ENCODE data around the gene IRF2BP1. TPM values are rescaled to one million over a fixed set of nuclear protein-coding genes. Genes with fewer than 3 reads are reported as not detected.
"Not testable (repeated sequence)": the region's sequence is repeated elsewhere in the genome, so short reads cannot be mapped to it uniquely, and the experiment has no call there.

IRF2BP1 gene
- total RNA-seq, 4 donors from 2014 or later, result 22.4 to 58.7 (median 44.2) TPM

GRCh38 chr19:45874620-45874966 lies 11.3 kb downstream of the IRF2BP1 start:
- DNase-seq (ENCODE audit: extremely low spot score), result no peak
- H3K27me3 ChIP-seq, result peaks cover 0 to 10% (median 0%) of the 10 kb centered on the region in 4 donors
- intact Hi-C loops (cut with DNase I), result no loop called here

GRCh38 chr19:45873219-45873772 lies 12.6 kb downstream of the IRF2BP1 start:
- intact Hi-C loops (cut with DNase I), result no loop called here
- DNase-seq (ENCODE audit: extremely low spot score), result no peak
- Histone ChIP-seq H3K4me1 (peaks cover 9 to 15% (median 11%) of the 10 kb centered on the region in 4 donors), H3K4me3 (no peak overlapping the region), H3K9me3 (no peaks in the 10 kb centered on the region), H3K36me3 (no peaks in the 10 kb centered on the region), H3K27me3 (peaks cover 0 to 4% (median 0%) of the 10 kb centered on the region in 4 donors), H3K27ac (replicated peaks in 1 of 4) (no peak overlapping the region)
- TF ChIP-seq POLR2AphosphoS5 (IDR thresholded peaks at IDR 0.05), result no peak
- no peak for TF ChIP-seq EP300 (IDR thresholded peaks at IDR 0.05)
- WGBS, result 87% methylated on average over 4 of the region's 7 CpGs

More at GRCh38 chr19:45874620-45874966, 11.3 kb downstream of the IRF2BP1 start:
- Histone ChIP-seq H3K36me3 (no peaks in the 10 kb centered on the region), H3K9me3 (no peaks in the 10 kb centered on the region), H3K4me3 (no peak overlapping the region), H3K4me1 (peaks cover 9 to 15% (median 11%) of the 10 kb centered on the region in 4 donors), H3K27ac (replicated peaks in 1 of 4) (no peak overlapping the region)
- TF ChIP-seq POLR2AphosphoS5 (IDR thresholded peaks at IDR 0.05), result no peak
- TF ChIP-seq POLR2A (IDR thresholded peaks at IDR 0.05; ENCODE audit: low read depth), result no peak
- TF ChIP-seq EP300 (IDR thresholded peaks at IDR 0.05), result no peak
- 87% methylated on average over 7 of the region's 7 CpGs for WGBS

- H3K4me1 ChIP-seq, result peaks cover 9 to 12% (median 11%) of the 10 kb centered on the region in 4 donors
- H3K27me3 ChIP-seq, result peaks cover 0 to under 1% (median 0%) of the 10 kb centered on the region in 4 donors
- no peak for TF ChIP-seq POLR2A (IDR thresholded peaks at IDR 0.05; ENCODE audit: low read depth)
- no peak for TF ChIP-seq EP300 (IDR thresholded peaks at IDR 0.05)
- no peak for TF ChIP-seq CTCF (IDR thresholded peaks at IDR 0.05)
- no peak for TF ChIP-seq POLR2AphosphoS5 (IDR thresholded peaks at IDR 0.05)
- H3K36me3 ChIP-seq, result no peaks in the 10 kb centered on the region
- no peaks in the 10 kb centered on the region for H3K9me3 ChIP-seq
- DNase-seq (ENCODE audit: extremely low spot score), result no peak
- 95% methylated on average over 21 of the region's 34 CpGs for WGBS
- no peak overlapping the region for H3K4me3 ChIP-seq
- intact Hi-C loops (cut with DNase I), result no loop called here
- no peak overlapping the region for H3K27ac ChIP-seq (replicated peaks in 1 of 4)
These were observed 13.6 kb downstream of the IRF2BP1 start for GRCh38 chr19:45872095-45872919.

- no peak overlapping the region for H3K4me3 ChIP-seq
- intact Hi-C loops (cut with DNase I), result no loop called here
- WGBS, result 82% methylated on average over 5 of the region's 5 CpGs
- H3K4me1 ChIP-seq, result no peaks in the 10 kb centered on the region
- no peak for DNase-seq (ENCODE audit: extremely low spot score)
- no peaks in the 10 kb centered on the region for H3K36me3 ChIP-seq
- peaks cover 0 to 7% (median 0%) of the 10 kb centered on the region in 4 donors for H3K27me3 ChIP-seq
- no peaks in the 10 kb centered on the region for H3K9me3 ChIP-seq
- no peak overlapping the region for H3K27ac ChIP-seq (replicated peaks in 1 of 4)
- TF ChIP-seq EP300 (IDR thresholded peaks at IDR 0.05) (no peak), CTCF (IDR thresholded peaks at IDR 0.05) (no peak), POLR2A (IDR thresholded peaks at IDR 0.05; ENCODE audit: low read depth) (no peak), POLR2AphosphoS5 (IDR thresholded peaks at IDR 0.05) (no peak)
These were observed 15.1 kb downstream of the IRF2BP1 start for GRCh38 chr19:45870798-45871197.

GRCh38 chr19:45867241-45867640 lies 18.7 kb downstream of the IRF2BP1 start:
- intact Hi-C loops (cut with DNase I), result loop anchor here (10.0 kb wide), 1 partner anchor 148 kb away; no protein-coding TSS in a partner anchor
- H3K27ac ChIP-seq (replicated peaks in 1 of 4); H3K4me3 ChIP-seq; H3K36me3 ChIP-seq; H3K9me3 ChIP-seq; DNase-seq (ENCODE audit: extremely low spot score): not testable (repeated sequence)
- H3K4me1 ChIP-seq, result peaks cover 13 to 18% (median 17%) of the 10 kb centered on the region in 4 donors
- 57% methylated on average over 4 of the region's 4 CpGs for WGBS
- H3K27me3 ChIP-seq, result peaks cover 10 to 31% (median 16%) of the 10 kb centered on the region in 4 donors

Data from esophagus muscularis mucosa (tissue), 4 donors.